ENCODE data around the gene TTC9B.
"Not testable (repeated sequence)": the region's sequence is repeated elsewhere in the genome, so short reads cannot be mapped to it uniquely, and the experiment has no call there.

The TTC9B gene

DNA sequence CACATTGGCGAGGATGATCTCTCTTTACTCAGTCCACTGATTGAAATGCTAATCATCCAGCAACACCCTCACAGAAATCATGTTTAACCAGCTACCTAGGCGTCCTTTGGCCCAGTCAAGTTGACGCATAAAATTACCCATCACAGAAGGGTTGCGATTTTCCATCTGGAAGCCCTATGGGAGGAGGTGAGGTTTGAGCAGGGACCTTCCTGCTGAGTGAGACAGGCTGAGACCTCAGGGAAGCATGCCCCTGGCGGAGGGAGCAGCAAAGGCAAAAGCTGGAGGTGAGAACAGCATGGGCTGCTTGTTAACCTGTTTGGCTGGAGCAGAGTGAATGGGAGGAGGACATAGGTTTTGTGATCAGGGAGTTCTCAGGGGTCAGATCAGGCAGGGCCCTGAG lies 7.3 kb downstream of the TTC9B start:
- no peak for DNase-seq

DNA sequence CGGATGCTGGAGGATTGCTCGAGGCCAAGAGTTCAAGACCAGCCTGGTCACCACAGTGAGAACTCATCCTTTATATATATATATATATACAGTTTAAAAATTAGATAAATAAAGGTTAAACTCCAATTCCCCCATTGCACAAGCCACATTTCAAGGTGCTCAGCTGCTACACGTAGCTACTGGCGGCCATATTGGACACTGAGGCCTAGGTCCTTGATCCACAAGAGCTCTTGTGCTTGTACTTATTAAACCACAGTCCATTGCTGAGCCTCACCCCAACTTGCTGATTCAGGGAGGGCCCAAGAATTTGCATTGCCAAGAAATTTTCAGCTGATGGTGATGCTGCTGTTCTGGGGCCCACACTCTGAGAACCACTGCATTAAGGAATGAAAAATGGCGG lies 9.6 kb downstream of the TTC9B start:
- no peak for DNase-seq

GRCh38 chr19:40205760-40206159 lies 12.4 kb downstream of the TTC9B start:
- no peak for DNase-seq

DNA sequence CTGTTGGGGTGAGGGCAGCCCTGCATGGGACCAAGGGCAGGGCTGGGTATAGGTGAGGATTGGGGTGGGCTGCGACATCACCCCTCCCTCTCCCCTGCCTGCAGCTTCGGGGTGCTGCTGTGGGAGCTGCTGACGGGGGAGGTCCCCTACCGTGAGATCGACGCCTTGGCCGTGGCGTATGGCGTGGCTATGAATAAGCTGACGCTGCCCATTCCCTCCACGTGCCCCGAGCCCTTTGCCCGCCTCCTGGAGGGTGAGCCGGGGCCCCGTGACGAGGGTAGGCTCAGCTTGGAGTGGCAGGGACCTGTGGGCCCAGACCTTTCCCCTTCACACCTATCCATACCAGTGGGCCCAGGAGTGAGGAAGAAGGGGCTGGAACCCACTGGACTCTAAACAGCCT lies 13.8 kb downstream of the TTC9B start:
- DNase-seq = no peak

GRCh38 chr19:40200341-40201099 lies 17.7 kb downstream of the TTC9B start:
- no peak for DNase-seq

DNA sequence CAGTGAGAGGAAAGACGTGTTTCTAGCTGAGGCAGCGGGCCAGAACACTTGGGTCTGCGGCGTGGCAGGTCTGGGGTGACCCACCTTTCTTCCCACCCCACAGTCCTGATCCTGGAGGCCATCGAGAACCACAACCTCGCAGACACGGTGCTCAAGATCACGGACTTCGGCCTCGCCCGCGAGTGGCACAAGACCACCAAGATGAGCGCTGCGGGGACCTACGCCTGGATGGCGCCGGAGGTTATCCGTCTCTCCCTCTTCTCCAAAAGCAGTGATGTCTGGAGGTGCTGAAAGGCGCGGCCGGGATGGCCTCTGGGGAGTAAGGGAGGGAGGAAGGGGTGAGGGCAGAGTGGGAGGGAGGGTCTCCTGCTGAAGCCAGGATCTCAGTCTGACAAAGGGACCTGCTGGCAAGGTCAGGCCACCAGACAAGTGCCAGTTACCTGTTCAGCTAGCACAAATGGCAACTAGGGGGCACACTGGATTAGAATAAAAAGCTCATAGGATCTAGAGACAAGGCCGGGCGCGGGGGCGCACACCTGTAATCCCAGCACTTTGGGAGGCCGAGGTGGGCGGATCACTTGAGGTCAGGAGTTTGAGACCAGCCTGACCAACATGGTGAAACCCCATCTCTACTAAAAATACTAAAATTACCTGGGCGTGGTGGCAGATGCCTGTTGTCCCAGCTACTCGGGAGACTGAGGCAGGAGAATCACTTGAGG lies 19.8 kb downstream of the TTC9B start:
- DNase-seq = no peak

GRCh38 chr19:40193587-40193849 lies 24.7 kb downstream of the TTC9B start:
- no peak for DNase-seq

DNA sequence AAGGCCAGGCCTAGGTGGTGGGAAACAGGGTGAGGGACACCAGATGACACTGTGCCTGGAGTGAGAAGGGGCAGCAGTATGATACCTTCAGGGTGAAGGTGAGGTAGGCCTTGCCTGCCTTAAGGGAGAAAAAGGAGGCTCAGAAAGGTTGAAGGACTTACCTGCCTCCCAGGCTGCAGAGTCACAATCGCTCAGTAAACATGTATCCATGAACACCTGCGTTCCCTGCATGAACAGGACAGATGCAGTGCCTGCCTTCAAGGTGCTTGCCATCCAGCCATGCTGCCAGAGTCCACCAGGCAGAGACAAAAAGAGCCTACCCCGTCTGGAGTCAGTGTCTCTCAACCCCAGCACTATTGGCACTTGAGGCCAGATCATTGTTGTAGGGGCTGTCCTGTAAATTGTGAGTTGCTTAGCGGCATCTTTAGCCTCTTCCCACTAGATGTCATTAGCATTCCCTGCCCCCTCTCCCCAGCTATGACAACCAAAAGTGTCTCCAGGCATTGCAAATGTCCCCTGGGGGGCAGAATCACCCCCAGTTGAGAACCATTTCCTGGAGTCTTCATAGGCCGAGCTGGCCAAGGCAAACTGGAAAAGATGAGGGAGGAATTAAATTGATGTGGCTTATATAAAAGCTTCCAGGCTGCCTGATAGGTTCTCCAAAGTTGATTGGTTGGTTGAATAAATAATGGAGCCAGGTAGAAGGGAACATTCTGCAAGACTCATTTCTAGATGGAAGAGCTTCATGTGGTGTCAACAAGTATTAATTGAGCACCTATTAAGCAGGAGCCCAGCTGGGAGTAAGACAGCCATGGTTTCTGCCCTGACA lies 25.2 kb downstream of the TTC9B start:
- no peak for DNase-seq

GRCh38 chr19:40191836-40192646 lies 26.1 kb downstream of the TTC9B start:
- DNase-seq = peak; percentile 19

DNA sequence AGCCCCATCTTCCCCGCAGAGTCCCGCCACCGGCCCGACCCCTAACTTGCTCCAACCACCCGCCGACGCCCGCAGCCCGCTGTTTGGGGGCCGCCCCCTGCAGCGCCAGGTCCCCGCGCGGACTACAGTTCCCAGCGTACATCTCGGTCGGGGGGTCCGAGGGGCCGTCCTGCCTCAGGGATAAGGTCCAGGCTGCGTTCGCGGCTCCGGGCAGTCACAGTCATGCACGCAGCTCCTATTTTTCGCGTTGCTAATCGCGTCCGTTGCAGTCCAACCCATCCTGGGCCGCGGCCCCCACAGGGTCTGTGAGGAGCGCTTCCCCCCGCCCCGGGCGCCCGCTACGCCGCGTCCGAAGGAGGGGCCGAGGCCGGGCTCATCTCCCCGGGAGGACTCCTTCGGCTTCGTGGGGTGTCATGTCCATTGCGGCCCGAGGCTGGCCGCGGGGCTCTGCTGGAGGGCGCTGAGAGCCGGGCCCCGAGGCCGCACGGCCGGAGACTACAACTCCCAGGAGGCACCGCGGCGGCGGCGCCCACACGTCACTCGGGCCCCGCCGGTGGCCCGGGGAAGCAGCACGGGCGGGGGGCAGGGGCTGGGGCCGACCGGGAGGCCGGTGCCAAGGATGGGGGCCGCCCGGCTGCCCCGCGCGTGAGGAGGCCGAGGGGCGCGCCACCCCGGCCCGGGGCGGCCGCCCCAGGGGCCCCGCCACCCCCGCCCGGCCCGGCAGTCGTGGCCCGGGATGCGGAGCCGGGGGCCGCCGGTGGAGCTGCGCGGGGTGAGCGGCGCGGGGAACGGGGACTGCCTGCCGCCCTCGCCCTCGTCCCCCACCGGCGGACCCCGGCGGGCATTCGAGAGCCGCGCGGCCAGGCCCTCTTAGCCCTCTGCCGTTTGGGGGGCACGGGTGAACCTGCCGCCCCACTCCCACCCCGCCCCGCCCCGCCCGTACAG lies 27.0 kb downstream of the TTC9B start, which contains the start of gene MAP3K10:
TSS of gene MAP3K10 (plus strand) at position 536 of the 945 bp plus-strand sequence. CDS start 606 bp downstream, outside the sequence.
- peak; percentile 42 for DNase-seq

DNA sequence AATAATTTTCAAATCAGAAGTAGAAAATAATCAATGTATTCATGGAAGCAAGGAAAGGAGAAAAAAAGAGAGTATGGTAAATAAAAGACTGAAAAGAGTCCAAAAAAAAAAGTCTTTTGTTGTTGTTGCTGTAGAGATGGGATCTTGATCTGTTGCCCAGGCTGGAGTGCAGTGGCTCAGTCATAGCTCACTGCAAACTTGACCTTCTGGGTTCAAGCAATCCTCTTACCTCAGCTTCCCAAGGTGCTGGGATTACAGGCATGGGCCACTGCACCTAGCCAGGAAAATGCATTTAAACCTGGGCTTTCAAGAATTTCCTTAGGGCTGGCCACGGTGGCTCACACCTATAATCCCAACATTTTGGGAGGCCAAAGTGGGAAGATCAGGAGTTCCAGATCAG lies 33.9 kb downstream of the TTC9B start:
- no peak for DNase-seq

DNA sequence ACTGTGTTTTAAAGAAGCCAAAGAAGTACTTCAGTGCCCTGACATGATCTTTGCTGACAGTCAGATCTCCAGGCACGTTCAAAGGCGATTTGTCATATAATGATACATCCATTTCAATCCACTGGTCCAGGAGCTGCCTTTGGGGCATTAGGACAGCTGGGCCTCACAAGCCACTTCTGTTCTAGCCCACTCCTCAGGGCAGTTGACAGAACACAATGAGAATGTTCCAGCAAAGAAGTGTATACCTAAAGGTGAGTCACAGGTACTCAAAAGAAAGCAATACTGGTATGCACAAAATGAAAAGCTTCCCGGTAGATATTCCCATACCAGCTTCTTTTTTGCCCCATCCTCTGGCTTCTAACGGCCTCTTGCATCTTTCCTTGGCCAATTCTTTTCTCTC lies 39.4 kb downstream of the TTC9B start:
- no peak for DNase-seq

DNA sequence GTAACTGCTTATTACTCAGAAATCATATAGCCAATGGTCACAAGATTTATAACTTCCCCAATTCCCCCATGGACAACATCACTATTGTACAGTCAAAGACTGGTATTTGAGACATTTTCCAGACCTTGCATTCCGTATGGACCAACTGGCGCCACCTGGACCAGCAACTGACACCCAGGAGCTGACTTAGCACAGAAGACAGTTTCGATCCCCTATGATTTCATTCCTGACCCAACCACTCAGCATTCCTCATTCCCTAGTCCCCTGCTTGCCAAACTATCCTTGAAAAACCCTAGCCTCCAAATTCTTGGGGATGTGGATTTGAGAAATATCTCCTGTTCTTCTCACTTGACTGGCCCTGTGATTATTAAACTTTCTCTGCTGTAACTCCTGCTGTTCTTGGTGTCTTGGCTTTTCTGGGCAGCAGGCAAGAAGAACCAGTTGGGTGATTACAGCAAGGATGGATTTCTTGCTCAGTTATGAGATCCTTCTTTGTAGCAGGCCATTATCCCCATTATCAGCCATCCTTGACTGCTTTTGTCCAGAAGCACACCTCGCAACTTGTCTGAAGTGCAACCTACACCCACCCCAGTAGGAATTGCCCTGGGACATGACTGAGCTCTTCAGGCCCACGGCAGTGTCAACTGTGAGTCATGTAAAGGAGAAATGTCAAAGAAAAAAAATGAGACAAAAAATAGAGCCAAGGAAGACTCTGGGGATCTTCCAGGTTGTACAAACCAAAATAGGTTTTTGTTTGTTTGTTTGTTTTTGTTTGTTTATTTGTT lies 40.7 kb downstream of the TTC9B start:
- DNase-seq = no peak

DNA sequence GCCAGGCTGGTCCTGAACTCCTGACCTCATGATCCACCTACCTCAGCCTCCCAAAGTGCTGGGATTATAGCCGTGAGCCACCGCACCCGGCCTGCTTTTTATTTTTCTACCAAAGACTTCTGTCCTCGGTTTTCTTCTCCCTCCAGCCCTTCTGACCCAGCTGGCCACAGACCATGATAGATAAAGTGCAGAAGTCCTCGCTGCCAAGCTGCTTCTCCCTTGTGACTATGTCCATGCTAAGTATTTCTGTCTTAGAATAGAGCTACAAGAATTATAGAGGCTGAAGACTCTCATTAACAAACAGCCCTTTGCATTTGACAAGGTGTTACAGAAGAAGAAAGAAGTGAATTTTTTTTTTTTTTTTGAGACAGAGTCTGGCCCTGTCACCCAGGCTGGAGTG lies 42.4 kb downstream of the TTC9B start:
- DNase-seq = no peak

DNA sequence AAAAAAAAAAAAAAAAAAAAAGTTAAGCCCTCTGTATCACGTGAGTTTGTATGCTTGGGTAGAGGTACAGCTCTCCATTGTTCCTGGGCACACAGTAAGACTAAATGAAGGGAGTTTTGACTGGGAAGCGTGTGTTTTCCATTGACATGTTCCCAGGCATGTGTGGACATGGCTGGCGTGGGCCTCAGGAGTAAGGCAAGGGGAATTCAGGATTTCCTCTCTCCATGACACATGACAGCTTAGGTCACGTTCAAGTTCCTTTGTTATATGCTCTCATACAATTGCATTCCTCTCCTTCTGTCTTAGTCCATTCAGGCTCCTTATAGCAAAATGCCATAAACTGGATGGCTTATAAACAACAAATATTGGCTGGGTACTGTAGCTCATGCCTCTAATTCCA lies 44.1 kb downstream of the TTC9B start:
- DNase-seq = no peak

DNA sequence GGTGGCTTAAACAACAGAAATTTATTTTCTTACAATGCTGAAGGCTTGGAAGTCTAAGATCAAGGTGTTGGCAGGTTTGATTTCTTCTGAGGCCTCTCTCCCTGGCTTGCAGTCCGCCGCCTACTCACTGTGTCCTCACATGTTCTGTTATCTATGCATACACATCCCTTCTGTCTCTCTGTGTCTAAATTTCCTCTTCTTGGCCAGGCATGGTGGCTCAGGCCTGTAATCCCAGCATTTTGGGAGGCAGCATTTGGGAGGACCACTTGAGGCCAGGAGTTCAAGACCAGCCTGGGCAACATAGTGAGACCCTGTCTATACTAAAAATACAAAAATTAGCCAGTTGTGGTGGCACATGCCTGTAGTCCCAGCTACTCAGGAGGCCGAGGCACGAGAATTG lies 46.9 kb downstream of the TTC9B start:
- DNase-seq = not testable (repeated sequence)

- DNase-seq = not testable (repeated sequence)
Measured at GRCh38 chr19:40170303-40170989, 47.7 kb downstream of the TTC9B start.

- not testable (repeated sequence) for DNase-seq
Measured at GRCh38 chr19:40169482-40170302, 48.5 kb downstream of the TTC9B start.
